GM12891 (cell line): ENCODE results near the gene FMN1.
"Not testable (repeated sequence)": the region's sequence is repeated elsewhere in the genome, so short reads cannot be mapped to it uniquely, and the experiment has no call there.

Experiments
- POLR2A ChIP-seq: IDR thresholded peaks from 2 replicates; pipeline ENCODE4 v1.6.1; 2011; ENCODE audit warnings: low read depth, low read length, control low read depth
- POLR2AphosphoS5 ChIP-seq: IDR thresholded peaks from 2 replicates; pipeline ENCODE4 v1.6.1; 2011; ENCODE audit warnings: low read depth, low read length, control low read depth

DNA sequence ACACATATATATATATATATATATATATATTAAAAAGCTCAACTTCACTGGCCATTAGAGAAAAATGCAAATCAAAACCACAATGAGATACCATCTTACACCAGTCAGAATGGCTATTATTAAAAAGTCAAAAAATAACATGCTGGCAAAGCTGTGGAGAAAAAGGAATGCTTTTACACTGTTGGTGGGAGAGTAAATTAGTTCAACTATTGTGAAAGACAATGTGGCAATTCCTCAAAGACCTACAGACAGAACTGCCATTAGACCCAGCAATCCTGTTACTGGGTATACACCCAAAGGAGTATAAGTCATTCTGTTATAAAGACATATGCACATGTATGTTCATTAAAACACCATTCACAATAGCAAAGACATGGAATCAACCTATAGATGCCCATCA lies 244.5 kb downstream of the FMN1 start:
- not testable (repeated sequence) for TF ChIP-seq POLR2AphosphoS5, POLR2A
